UCSD-AML1 (cell line): ENCODE data around the gene DBET.
"Not testable (repeated sequence)": the region's sequence is repeated elsewhere in the genome, so short reads cannot be mapped to it uniquely, and the experiment has no call there.

ENCODE experiments used
- DNase-seq: peaks from one replicate; lab custom pipeline; 2025; ENCODE audit not compliant: unreplicated experiment; lab: John Stamatoyannopoulos, UW

Gene DBET

GRCh38 chr4:190049378-190050239 lies 14.7 kb upstream of the DBET start:
- not testable (repeated sequence) for DNase-seq

- DNase-seq = not testable (repeated sequence)
Measured at GRCh38 chr4:190058997-190059396, 5.3 kb upstream of the DBET start.

GRCh38 chr4:190064805-190065204 lies 503 bp downstream of the DBET start:
- not testable (repeated sequence) for DNase-seq

- not testable (repeated sequence) for DNase-seq
Measured at GRCh38 chr4:190068351-190068750, 4.0 kb downstream of the DBET start.

- not testable (repeated sequence) for DNase-seq
Measured at GRCh38 chr4:190093052-190093451, 28.8 kb downstream of the DBET start.

- DNase-seq = not testable (repeated sequence)
Measured at GRCh38 chr4:190094031-190094430, 29.7 kb downstream of the DBET start.

GRCh38 chr4:190095335-190095734 lies 31.0 kb downstream of the DBET start:
- not testable (repeated sequence) for DNase-seq

GRCh38 chr4:190099605-190100004 lies 35.3 kb downstream of the DBET start:
- DNase-seq = not testable (repeated sequence)

GRCh38 chr4:190101525-190101924 lies 37.2 kb downstream of the DBET start:
- not testable (repeated sequence) for DNase-seq

- not testable (repeated sequence) for DNase-seq
Measured at GRCh38 chr4:190106191-190106590, 41.9 kb downstream of the DBET start.

GRCh38 chr4:190106611-190107480 lies 42.5 kb downstream of the DBET start:
- not testable (repeated sequence) for DNase-seq

GRCh38 chr4:190107766-190108485 lies 43.6 kb downstream of the DBET start:
- DNase-seq = not testable (repeated sequence)

- DNase-seq = not testable (repeated sequence)
Measured at GRCh38 chr4:190108756-190109155, 44.5 kb downstream of the DBET start.

- DNase-seq = not testable (repeated sequence)
Measured at GRCh38 chr4:190109390-190110011, 45.2 kb downstream of the DBET start.

GRCh38 chr4:190110033-190110432 lies 45.7 kb downstream of the DBET start:
- not testable (repeated sequence) for DNase-seq

- DNase-seq = not testable (repeated sequence)
Measured at GRCh38 chr4:190110570-190111295, 46.4 kb downstream of the DBET start.

- not testable (repeated sequence) for DNase-seq
Measured at GRCh38 chr4:190112879-190113278, 48.6 kb downstream of the DBET start.

- DNase-seq = not testable (repeated sequence)
Measured at GRCh38 chr4:190114991-190115390, 50.7 kb downstream of the DBET start.
